Germinal center (tissue), 1 donor: Measurements from ENCODE around the gene LCE3A.
"Not testable (repeated sequence)": the region's sequence is repeated elsewhere in the genome, so short reads cannot be mapped to it uniquely, and the experiment has no call there.

ENCODE experiments used
- DNase-seq: peaks from one replicate; pipeline ENCODE4 v3.0.0; 2012; ENCODE audit warnings: mixed read lengths, low spot score

The LCE3A gene, protein sequence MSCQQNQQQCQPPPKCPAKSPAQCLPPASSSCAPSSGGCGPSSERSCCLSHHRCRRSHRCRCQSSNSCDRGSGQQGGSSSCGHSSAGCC

DNA sequence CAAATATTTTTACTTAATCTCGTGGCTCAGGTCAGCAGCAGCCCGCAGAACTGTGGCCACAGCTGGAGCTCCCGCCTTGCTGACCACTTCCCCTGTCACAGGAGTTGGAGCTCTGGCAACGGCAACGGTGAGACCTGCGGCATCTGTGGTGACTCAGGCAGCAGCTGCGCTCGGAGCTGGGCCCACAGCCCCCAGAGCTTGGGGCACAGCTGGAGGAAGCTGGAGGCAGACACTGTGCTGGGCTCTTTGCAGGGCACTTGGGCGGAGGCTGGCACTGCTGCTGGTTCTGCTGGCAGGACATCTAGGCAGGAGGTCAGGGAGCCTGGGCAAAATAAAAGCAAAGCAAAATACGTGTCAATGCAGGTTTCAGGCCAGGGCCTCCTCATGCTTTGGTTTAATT lies at the start of gene LCE3A:
TSS of gene LCE3A (minus strand) at position 301 of the 400 bp plus-strand sequence. CDS start at position 301, 0 bp downstream.
- DNase-seq, result no peak

DNA sequence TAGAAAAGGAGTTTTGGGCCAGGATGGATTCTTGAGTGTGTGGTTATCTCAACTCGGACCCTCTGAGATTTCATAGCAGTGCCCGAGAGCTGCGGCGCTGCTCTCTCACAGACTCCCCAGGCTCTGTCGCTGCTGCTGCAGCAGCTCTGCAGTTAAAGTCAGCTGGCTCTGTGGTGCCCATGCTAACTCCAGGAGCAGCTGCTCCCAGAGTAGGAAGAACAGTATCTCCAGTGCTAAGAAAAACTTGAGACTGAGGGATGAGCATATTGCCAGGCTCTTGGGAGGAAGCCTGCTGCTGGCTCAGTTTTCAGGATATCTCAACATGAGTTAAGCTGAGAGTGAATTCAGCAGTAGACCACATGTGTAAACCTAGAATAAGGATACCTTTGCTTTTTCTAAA lies 44.7 kb upstream of the LCE3A start:
- no peak for DNase-seq

- not testable (repeated sequence) for DNase-seq
These were observed 43.3 kb upstream of the LCE3A start for GRCh38 chr1:152666171-152666570.

DNA sequence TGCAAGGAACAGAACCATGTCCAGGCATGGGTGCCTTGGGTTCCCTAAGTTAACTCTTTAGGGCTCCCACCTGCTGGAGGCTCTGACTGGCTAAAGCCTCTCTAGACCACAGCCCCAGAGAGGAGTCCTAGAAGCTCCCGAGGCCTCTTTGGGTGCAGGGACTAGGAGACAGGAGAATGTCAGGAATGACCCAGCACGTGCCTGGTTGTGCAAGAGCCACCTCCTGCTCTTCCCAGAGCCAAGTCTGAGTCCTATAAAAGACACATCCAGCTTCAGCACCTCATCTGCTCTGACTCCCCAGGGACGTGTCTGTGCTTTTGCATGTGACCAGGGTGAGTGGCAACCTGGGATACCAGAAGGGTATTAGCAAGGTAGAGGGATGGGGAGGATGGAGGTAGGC lies 40.2 kb upstream of the LCE3A start, which contains the start of gene LCE2D:
TSS of gene LCE2D (plus strand) at position 283 of the 400 bp plus-strand sequence. CDS start 726 bp downstream, outside the sequence.
- no peak for DNase-seq

DNA sequence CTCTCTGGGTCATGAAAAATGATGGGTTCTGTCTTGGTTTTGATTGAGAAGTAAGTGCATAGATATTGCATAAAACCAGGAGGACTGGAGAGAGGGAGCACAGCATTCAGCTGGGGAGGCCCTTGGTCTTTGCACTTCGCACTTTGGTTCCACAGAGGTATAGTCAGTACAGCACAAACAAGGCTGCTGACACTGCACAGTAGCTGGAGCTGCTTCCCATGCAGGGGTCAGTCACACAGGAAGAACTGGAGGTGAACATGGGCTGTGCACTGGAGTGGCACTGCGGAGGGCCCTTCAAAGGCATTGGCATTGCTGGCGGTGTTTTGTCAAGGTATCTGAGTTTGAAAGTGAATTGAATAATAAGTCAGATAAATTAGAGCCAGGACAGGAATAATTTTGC lies 35.7 kb upstream of the LCE3A start:
- no peak for DNase-seq

DNA sequence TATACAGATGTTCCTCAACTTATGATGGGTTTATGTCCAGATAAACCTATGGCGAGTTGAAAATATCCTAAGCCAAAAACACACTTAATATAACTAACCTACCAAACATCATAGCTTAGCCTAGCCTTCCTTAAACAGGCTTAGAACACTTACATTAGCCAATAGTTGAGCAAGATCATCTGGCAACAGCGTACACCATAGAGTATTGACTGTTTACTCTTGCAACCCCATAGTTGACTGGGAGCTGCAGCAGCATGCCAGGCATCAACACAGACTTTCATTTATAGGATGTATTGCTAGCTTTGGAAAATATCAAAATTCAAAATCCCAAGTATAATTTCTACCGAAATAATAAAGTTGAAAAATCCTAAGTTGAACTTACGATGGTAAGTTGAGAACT lies 34.8 kb upstream of the LCE3A start:
- DNase-seq, result no peak

DNA sequence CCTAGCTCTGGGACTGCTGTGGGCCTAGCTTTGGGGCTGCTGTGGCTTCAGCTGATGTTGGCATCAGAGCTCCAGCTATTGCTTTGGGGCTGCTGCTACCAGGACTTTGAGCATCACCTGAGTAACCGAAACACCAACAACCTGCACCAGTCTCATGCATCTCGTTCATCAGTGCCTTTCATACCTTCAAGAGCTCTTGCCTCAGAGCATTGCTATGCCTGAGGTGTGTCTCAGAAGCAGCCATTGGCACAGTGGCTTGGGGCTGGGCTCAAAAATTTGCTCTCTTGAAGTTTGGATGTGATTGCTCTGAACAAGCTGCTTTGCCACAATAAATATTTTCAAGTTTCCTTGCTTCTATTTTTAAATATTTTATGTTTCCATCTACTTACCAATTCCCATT lies 33.6 kb upstream of the LCE3A start:
- DNase-seq, result no peak

DNA sequence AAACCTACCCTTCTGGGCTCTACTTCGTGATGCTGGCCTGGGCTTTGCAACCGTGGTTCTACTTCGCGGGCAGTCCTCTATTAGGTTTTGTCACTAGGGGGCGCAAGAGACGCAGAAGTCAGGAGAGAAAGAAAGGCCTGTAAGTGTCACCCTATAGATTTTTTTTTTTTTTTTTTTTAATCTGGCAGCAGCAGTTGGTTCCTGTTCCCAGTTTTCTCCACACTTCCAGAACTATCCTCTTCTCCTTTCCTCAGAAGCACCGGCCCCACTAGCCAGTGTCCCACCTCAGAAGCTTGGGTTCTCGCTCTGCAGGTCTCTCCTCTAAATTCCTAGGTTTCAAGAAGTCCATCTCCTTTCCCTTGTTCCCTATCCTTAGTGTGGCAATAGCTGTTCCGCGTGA lies 31.2 kb upstream of the LCE3A start:
- peak; percentile 45 for DNase-seq

DNA sequence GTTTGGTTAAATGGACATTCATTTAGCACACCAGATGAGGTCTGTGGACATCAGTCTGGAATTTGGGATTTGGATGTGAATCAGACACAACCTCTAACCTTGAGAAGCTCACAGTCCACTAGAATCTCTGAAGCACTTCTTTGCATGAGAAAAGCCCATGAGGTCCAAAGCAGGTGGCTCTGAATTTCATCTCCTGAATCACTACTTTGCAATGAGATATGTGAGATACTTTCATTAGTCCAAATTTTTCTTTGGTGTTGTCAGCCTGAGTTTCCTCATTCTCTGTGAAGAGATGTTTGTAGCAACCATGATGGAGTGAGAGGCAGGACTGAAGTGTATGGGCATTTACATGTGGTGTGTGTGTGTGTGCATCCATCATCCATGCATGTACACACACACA lies 23.8 kb upstream of the LCE3A start:
- no peak for DNase-seq

DNA sequence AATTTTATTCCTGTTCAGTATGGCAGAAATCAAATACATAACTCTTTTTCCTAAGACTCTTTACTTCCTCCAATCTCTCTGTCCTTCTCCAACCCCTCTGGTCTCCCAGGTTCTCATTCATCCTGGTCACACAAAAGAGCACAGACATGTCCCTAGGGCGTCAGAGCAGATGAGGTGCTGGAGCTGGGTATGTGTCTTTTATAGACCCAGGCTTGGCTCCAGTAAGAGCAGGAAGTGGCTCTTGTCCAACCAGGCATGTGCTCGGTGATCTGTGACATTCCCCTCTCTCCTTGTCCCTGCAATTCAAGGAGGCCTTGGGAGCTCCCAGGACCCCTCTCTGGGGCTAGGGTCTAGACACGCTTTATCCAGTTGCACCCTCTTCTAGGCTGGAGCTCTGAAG lies 22.2 kb upstream of the LCE3A start:
- DNase-seq, result no peak

DNA sequence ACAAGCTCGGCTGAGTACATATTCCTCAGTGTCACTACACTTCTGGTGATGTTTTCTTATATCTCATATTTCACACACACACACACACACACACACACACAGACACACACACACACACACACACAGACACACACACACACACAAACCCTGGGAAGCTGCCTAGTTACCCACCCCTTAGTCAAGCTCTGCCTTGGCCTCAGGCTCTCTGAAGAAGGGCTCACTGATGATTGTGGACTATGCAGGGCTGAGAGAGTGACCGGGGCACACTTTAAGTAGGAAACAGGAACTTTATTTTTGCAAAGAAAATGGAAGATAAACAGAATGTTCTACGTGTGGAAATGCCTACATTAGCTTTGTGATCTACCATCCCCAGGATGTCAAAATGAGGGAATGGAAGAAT lies 21.0 kb upstream of the LCE3A start:
- no peak for DNase-seq

DNA sequence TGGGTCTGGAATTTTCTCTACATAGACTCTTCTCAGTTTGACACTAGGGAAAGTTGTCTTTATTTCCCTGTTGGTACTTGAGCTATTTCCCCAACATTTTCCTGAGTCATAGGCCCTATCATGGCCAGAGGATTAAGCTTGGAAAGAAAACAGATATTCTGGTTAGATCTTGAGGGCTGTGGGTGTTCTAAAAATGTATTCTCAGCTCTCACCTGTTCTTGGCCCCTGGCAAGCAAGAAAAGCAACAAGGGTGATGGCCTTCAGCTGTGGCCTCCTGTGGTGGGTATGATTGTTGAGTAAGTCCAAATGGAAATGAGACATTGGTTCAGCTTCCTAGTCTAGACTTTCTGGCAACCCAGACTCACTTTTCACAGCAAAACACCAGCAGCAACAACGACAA lies 17.4 kb upstream of the LCE3A start:
- no peak for DNase-seq

GRCh38 chr1:152630596-152630995 lies 7.7 kb upstream of the LCE3A start:
- DNase-seq, result no peak

- no peak for DNase-seq
These were observed 3.8 kb upstream of the LCE3A start for GRCh38 chr1:152626744-152627143.

GRCh38 chr1:152623203-152623844 lies 421 bp upstream of the LCE3A start:
- peak; percentile 31 for DNase-seq

DNA sequence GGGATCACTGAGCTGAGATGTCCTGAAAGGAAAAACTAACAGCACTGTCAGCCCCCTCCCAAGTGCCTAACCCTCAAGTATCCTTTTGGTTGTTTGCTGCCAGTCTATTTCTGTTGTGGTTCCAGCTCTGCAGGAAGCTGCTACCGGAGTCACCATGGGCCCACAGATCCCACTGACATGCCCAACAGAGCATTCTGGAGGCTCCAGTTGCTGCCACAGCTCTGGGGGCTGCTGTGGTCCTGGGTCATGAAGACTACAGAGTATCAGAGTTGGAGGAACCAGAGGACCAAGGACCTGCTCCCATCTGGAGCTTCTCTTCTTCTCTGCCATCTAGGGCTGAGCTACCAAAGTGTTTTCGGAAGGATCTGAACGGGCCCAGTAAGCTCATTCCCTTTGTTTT lies 910 bp downstream of the LCE3A start:
- DNase-seq, result no peak

- no peak for DNase-seq
These were observed 9.4 kb downstream of the LCE3A start, which contains the start of gene LCE3B for GRCh38 chr1:152613511-152613910. Gene LCE3B (plus strand): TSS chr1:152613811. CDS start chr1:152613811, 0 bp downstream.

- DNase-seq, result no peak
These were observed 23.0 kb downstream of the LCE3A start, which contains the start of gene LCE3C for GRCh38 chr1:152599934-152600333. Gene LCE3C (plus strand): TSS chr1:152600234. CDS start chr1:152600732, 498 bp downstream.

DNA sequence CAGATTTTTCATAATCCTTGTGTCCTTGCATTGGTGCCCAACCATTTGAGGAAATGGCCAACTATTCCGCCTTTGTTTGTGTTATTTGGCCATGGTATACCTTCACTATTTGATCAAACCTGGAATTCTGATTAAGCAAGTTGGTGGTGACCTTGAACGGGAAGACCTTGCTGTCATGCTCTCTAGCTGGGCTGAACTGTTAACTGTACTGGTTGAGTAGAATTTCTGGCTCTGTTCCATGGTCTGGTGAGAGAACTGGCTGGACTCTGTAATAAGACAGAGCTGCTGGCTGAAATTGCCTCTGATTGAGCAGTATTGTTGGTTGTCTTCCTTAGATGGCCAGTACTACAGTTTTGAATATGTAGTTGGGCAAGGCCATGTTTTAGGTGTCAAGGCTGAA lies 25.9 kb downstream of the LCE3A start:
- no peak for DNase-seq

- no peak for DNase-seq
These were observed 37.3 kb downstream of the LCE3A start for GRCh38 chr1:152585586-152585985.

GRCh38 chr1:152582647-152583046 lies 40.3 kb downstream of the LCE3A start:
- DNase-seq, result no peak

- no peak for DNase-seq
These were observed 42.5 kb downstream of the LCE3A start, which contains the start of gene LCE3D for GRCh38 chr1:152580433-152580832. Gene LCE3D (minus strand): TSS chr1:152580516. CDS start chr1:152579936, 580 bp downstream.

DNA sequence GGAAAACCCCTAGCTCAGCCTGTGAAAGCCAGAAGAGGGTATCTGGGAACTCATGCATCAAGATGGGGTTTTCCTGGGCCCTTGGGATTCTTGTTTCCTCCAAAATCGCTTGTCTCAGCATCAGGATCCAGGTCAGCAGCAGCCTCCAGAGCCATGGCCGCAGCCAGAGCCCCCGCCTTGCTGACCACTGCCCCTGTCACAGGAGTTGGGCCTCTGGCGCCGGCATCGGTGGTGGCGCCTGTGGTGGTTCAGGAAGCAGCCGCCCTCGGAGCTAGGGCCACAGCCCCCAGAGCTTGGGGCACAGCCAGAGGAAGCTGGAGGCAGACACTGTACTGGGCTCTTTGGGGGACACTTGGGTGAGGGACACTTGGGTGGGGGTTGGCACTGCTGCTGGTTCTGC lies 43.4 kb downstream of the LCE3A start:
- not testable (repeated sequence) for DNase-seq

GRCh38 chr1:152577168-152577567 lies 45.7 kb downstream of the LCE3A start:
- no peak for DNase-seq
